Small intestine (tissue), 7 donors: ENCODE measurements around the gene TRAPPC3. TPM values are rescaled to one million over a fixed set of nuclear protein-coding genes. Genes with fewer than 3 reads are reported as not detected.

ENCODE experiments used
- DNase-seq, 2 donors: peaks; one replicate each; pipeline versions ENCODE4 v3.0.0 to v3.0.0-alpha.2; 2013
- FAIRE-seq: peaks from 2 replicates; lab custom pipeline; 2012; peaks lifted over from hg19 to GRCh38; lab: Jason Lieb, UNC
- H3K27ac ChIP-seq, 3 donors: one replicate each; pipeline ENCODE4 v1.5.1; 2013; ENCODE audit warnings: low read length in 2 of 3, mild to moderate bottlenecking in 2 of 3, control low read depth in 1 of 3, inconsistent platforms in 1 of 3, low read depth in 1 of 3, moderate library complexity in 1 of 3
- H3K27me3 ChIP-seq, 3 donors: one replicate each; pipeline ENCODE4 v1.6.1; 2013; ENCODE audit warnings: low read length in 3 of 3, inconsistent platforms in 1 of 3; ENCODE audit not compliant: control insufficient read depth in 3 of 3, insufficient read depth in 3 of 3
- H3K36me3 ChIP-seq, 3 donors: one replicate each; pipeline ENCODE4 v1.6.1; 2013; ENCODE audit warnings: low read length in 3 of 3, inconsistent platforms in 1 of 3, low read depth in 1 of 3, mild to moderate bottlenecking in 1 of 3, moderate library complexity in 1 of 3; ENCODE audit not compliant: control insufficient read depth in 3 of 3, insufficient read depth in 2 of 3
- H3K4me1 ChIP-seq, 3 donors: one replicate each; pipeline ENCODE4 v1.6.1; 2013; ENCODE audit warnings: low read length in 2 of 3, inconsistent platforms in 1 of 3, low read depth in 1 of 3, mild to moderate bottlenecking in 1 of 3, moderate library complexity in 1 of 3; ENCODE audit not compliant: control insufficient read depth in 3 of 3, insufficient read depth in 2 of 3
- H3K4me3 ChIP-seq, 3 donors: one replicate each; pipeline ENCODE4 v1.5.1; 2013; ENCODE audit warnings: low read length in 3 of 3, control low read depth in 1 of 3, inconsistent platforms in 1 of 3, low read depth in 1 of 3, mild to moderate bottlenecking in 1 of 3, moderate library complexity in 1 of 3
- H3K9me3 ChIP-seq, 2 donors: one replicate each; pipeline ENCODE4 v1.6.1; 2013; ENCODE audit warnings: low read depth in 1 of 2, low read length in 1 of 2; ENCODE audit not compliant: control insufficient read depth in 2 of 2, insufficient read depth in 1 of 2
- WGBS, 3 donors: extraction: QIAGEN DNeasy Blood & Tissue Kit; methylation state at CpG; one replicate each; pipeline ENCODE4 v1.1.7; 2013; 5-methylcytosine and 5-hydroxymethylcytosine counted together
- polyA plus RNA-seq, 4 donors: library from polyadenylated mRNA; stranded (reverse) in 3 of 4; unstranded in 1 of 4; fragments of 200-250 nt in 3 of 4; fragments of 120-200 nt in 1 of 4; gene quantifications; one replicate each; pipeline versions ENCODE4 v1.2.1 to v1.2.3, GENCODE V29; 2013
- donor health status: healthy with polysubstance abuse.
- donor health status: control.
- donor health status: control.
- donor health status: Bipolar disorder and iron deficiency.
- donor health status: healthy.

The TRAPPC3 gene
- polyA plus RNA-seq, 4 donors, result 61.8 to 90.5 (median 71.6) TPM

DNA sequence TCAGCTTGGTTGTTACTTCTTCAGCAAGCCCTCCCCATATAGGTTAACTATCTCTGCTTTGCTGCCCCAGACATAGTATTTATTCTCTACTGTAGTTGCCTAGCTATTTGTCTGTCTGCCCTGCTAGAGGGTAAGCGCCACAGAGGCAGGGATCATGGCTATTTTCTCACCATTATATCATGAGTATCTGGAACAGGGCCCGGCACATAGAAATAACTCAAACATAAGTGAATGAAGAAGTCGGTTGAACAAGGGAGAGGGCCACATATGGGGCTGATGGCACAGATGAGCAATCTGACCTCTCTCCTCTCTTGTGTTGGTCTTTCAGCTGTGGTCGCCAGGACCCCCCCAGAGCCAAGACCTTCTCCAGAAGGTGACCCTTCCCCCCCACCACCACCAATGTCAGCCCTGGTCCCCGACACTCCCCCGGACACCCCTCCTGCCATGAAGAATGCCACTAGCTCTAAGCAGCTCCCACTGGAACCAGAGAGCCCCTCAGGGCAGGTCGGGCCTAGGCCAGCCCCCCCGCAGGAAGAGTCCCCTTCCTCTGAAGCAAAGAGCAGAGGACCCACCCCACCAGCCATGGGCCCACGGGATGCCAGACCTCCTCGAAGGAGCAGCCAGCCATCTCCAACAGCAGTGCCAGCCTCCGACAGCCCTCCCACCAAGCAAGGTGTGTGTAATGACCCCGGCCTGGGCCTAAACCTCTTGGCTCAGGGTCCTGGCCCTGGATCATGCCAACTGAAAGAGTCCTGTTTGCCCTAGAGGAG, 21.5 kb upstream of the TRAPPC3 start:
- FAIRE-seq (no peak), DNase-seq (no peak)
- no peaks in the 10 kb centered on the region for H3K27me3 ChIP-seq
- H3K4me3 ChIP-seq, result no peak overlapping the region
- H3K27ac ChIP-seq, result no peak overlapping the region
- WGBS, 3 donors, result 88 to 95% (median 90%) methylated on average over 12 of the region's 12 CpGs
- peaks cover 6 to 61% (median 14%) of the 10 kb centered on the region in 3 donors for H3K36me3 ChIP-seq
- no peaks in the 10 kb centered on the region for H3K9me3 ChIP-seq
- peaks cover 0 to 14% (median 0%) of the 10 kb centered on the region in 3 donors for H3K4me1 ChIP-seq

DNA sequence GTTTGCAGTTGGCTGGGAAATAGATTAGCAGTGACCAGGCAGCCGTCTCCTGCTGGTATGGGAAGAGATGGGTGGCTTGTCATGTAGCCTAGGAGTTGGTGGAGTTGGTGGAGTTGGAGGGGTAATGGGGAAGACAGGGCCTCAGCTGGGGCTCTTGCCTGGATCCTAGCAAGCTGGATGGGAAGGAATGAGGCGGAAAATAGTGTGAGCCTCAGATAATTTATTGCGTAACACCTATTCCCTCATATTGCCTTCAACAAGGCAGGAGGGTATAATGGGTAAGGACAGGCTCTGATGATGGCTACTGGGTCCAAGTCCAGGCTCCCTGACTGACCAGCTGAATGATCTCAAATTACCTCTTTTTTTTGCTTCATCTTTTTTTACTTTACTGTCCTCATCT, 19.2 kb upstream of the TRAPPC3 start:
- H3K4me1 ChIP-seq, result peaks cover 0 to 5% (median 0%) of the 10 kb centered on the region in 3 donors
- 86 to 89% (median 89%) methylated on average over 3 of the region's 3 CpGs for WGBS, 3 donors
- peak overlapping the region in 1 of 3 donors; percentile 42 for H3K27ac ChIP-seq
- H3K36me3 ChIP-seq, result peaks cover 2 to 48% (median 11%) of the 10 kb centered on the region in 3 donors
- H3K27me3 ChIP-seq, result no peaks in the 10 kb centered on the region
- H3K4me3 ChIP-seq, result no peak overlapping the region
- DNase-seq (peak in 1 of 2 donors; percentile 55), FAIRE-seq (no peak)
- no peaks in the 10 kb centered on the region for H3K9me3 ChIP-seq

DNA sequence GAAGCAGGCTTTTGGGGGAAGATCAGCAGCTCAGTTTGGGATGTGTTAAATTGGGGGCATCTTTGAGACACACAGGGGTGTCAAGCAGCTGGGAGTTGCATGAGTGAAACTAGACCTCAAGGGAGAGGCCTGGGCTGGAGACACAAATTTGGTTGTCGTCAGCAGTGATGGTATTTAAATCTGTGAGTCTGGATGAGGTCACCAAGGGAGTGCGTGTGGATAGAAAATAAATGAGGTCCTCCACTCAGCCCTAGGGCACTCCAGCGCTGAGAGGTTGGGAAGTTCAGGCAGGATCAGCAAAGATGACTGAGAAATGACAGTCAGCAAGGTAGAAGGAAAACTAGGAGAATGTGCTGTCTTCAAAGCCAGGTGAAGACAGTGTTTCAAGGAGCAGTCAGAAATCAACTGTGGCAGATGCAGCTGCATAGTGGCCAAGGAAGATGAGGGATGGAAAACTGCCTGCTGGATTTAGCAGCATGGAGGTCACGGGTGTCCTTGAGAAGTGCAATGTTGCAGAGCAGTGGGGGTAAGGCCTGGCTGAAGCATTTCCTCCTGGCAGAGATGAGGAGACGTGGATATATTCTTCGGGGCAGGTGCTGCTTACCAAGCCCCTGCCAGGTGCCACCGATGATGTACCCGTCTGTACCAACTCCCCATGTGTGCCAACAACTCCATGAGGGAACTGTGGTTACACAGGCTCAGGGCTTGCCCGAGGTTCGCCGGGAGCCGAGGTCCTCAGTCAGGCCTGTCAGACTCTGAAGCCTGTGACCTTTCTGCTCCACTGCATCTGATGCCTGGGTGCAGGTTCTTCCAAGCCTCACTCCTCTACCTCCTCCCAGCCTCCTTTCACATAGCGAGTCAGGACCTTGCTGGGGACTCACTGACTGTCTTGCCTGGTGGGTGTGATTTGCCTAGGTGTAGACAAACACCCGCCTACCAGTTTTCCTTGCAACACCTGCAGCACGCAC, 17.9 kb upstream of the TRAPPC3 start:
- Histone ChIP-seq H3K4me1 (peaks cover 0 to 5% (median 0%) of the 10 kb centered on the region in 3 donors), H3K4me3 (no peak overlapping the region), H3K9me3 (no peaks in the 10 kb centered on the region), H3K27me3 (no peaks in the 10 kb centered on the region), H3K36me3 (peaks cover 0 to 35% (median 4%) of the 10 kb centered on the region in 3 donors), H3K27ac (no peak overlapping the region)
- FAIRE-seq (no peak), DNase-seq (no peak)
- WGBS, 3 donors, result 84 to 89% (median 86%) methylated on average over 15 of the region's 15 CpGs

DNA sequence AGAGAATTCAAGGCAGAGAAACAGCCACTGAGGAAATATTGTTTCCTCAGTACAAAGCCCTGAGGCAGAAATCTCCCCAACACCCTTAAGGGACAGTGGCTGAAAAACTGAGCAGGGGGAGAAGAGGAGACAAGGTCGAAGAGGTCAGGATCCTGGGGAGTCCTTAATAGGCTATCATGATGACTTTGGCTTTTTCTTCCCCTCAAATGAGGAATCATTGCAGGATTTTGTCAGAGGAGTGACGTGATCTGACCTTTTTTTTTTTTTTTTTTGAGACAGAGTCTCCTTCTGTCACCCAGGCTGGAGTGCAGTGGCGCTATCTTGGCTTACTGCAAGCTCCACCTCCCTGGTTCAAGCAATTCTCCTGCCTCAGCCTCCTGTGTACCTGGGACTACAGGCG, 16.9 kb upstream of the TRAPPC3 start:
- H3K36me3 ChIP-seq, result peaks cover 0 to 31% (median 0%) of the 10 kb centered on the region in 3 donors
- H3K4me3 ChIP-seq, result no peak overlapping the region
- FAIRE-seq (no peak), DNase-seq (no peak)
- H3K27me3 ChIP-seq, result no peaks in the 10 kb centered on the region
- WGBS, 3 donors, result 72 to 80% (median 78%) methylated on average over 4 of the region's 4 CpGs
- H3K9me3 ChIP-seq, result no peaks in the 10 kb centered on the region
- no peak overlapping the region for H3K27ac ChIP-seq
- H3K4me1 ChIP-seq, result peaks cover 0 to 16% (median 0%) of the 10 kb centered on the region in 3 donors

DNA sequence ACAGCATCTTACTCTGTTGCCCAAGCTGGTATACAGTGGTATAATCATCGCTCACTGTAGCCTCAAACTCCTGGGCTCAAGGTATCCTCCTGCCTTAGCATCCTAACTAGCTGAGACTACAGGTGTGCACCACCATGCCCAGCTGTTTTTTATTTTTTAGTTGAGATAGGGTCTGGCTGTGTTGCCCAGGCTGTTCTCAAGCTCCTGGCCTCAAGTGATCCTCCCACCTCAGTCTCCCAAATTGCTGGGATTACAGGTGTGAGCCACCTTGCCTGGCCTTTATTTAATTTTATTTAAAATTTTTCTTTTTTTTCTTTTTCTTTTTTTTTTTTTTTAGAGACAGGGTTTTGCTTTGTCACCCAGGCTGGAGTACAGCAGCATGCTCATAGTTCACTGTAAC, 15.9 kb upstream of the TRAPPC3 start:
- Histone ChIP-seq H3K27ac (no peak overlapping the region), H3K27me3 (no peaks in the 10 kb centered on the region), H3K36me3 (peaks cover 0 to 31% (median 0%) of the 10 kb centered on the region in 3 donors), H3K4me3 (no peak overlapping the region), H3K9me3 (no peaks in the 10 kb centered on the region), H3K4me1 (peaks cover 0 to 26% (median 0%) of the 10 kb centered on the region in 3 donors)
- 59 to 96% (median 89%) methylated on average over 1 of the region's 1 CpG for WGBS, 3 donors
- FAIRE-seq (no peak), DNase-seq (no peak)

DNA sequence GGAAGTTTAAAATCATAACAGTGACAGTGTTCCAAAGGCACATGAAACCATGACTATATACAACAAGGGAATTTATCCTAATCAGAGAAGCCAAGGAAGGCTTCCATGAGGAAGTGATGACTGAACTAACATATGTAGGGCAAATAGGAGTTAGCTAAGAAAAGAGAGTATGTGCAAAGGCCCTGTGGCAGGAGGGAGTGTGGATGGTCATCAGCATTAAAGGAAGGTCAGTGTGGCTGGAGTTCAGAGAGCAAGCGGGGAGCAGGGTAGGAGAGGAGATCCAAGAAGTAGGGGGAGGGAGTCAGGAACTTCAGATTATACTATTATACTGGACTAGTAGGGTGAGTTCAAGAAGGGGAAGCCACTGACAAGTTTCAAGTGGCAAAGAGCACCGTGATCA, 15.1 kb upstream of the TRAPPC3 start:
- Histone ChIP-seq H3K27me3 (no peaks in the 10 kb centered on the region), H3K4me3 (no peak overlapping the region), H3K27ac (peak overlapping the region in 1 of 3 donors; percentile 51), H3K4me1 (peaks cover 0 to 28% (median 0%) of the 10 kb centered on the region in 3 donors), H3K9me3 (no peaks in the 10 kb centered on the region), H3K36me3 (peaks cover 0 to 33% (median 0%) of the 10 kb centered on the region in 3 donors)
- FAIRE-seq, result no peak
- no peak for DNase-seq
- WGBS, 3 donors, result 83 to 98% (median 94%) methylated on average over 2 of the region's 2 CpGs

DNA sequence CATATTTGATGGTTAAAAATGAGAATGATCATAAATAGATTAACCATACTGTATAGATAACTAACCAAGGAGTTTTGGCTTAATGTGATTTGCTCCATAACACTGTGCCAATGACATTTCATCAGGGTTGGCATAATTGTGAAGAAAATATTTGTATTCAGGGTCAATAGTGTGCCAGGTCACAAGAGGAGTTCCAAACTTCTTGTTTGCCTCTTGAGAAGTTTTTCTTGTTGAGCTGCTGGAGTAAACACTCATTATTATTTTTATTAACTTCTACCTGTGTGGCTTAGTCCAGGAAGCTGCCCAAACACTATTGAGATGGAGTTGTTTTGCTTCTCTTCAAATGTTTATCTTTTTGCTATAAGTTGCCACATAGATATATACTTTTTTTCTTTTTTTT, 14.1 kb upstream of the TRAPPC3 start:
- H3K27ac ChIP-seq, result no peak overlapping the region

DNA sequence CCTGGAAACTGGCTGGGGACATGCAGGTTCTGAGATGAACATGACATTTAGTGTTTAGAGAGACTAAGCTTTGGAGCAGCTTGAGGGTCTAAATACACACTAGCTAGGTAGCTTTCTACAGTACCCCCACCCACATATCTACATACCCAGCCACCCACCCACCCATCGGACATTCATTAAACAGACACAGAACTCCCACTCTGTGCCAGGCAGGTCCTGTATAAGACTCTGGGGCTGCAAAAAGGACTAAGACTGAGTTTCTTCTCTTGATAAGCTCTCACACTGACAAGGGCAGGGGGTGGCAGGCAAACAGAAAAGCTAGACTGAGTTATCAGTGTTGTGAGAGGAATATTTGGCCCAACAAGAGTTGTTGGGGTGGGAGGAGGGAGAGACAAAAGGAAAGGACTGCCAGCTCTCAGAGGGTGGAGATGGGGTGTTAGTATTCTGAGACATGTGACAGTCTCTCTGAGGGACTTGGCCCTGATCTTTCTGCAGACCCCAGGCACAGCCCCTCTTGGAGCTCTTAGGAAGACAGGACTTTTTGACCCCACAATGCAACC, 13.5 kb upstream of the TRAPPC3 start:
- 90 to 96% (median 94%) methylated on average over 1 of the region's 1 CpG for WGBS, 3 donors

More for the DNA sequence above, 14.1 kb upstream of the TRAPPC3 start:
- Histone ChIP-seq H3K9me3 (no peaks in the 10 kb centered on the region), H3K36me3 (peaks cover 0 to 34% (median 0%) of the 10 kb centered on the region in 3 donors), H3K4me3 (no peak overlapping the region), H3K4me1 (peaks cover 0 to 28% (median 0%) of the 10 kb centered on the region in 3 donors), H3K27me3 (no peaks in the 10 kb centered on the region)
- DNase-seq (no peak), FAIRE-seq (no peak)

More for the DNA sequence above, 13.5 kb upstream of the TRAPPC3 start:
- DNase-seq (no peak), FAIRE-seq (no peak)
- Histone ChIP-seq H3K4me3 (no peak overlapping the region), H3K36me3 (peaks cover 0 to 35% (median 0%) of the 10 kb centered on the region in 3 donors), H3K4me1 (peaks cover 0 to 28% (median 5%) of the 10 kb centered on the region in 3 donors), H3K27ac (peak overlapping the region in 1 of 3 donors; percentile 93), H3K27me3 (no peaks in the 10 kb centered on the region), H3K9me3 (no peaks in the 10 kb centered on the region)
